OCI-LY1 (cell line): ENCODE results near the gene ZNF616.

Source experiments
- H2AFZ ChIP-seq: fragments of 200-600 bp; sonication (generic), shearing (Covaris generic); 2 replicates; pipeline ENCODE4 v1.6.0; 2014; ENCODE audit warnings: antibody characterized with exemption, mild to moderate bottlenecking, low read length
- H3F3A ChIP-seq: fragments of 200-600 bp; sonication (generic), shearing (Covaris generic); 2 replicates; pipeline ENCODE4 v1.6.0; 2014; ENCODE audit warnings: mild to moderate bottlenecking, antibody characterized with exemption, low read length, moderate library complexity; ENCODE audit not compliant: insufficient read depth
- H3K27ac ChIP-seq: fragments of 200-600 bp; sonication (generic); 2 replicates; pipeline ENCODE4 v1.5.1; 2014; ENCODE audit warnings: low read length, mixed run types, mild to moderate bottlenecking, low read depth; ENCODE audit not compliant: poor library complexity, severe bottlenecking
- H3K27me3 ChIP-seq: fragments of 200-600 bp; sonication (generic); 2 replicates; pipeline ENCODE4 v1.6.0; 2014; ENCODE audit warnings: antibody characterized with exemption, mild to moderate bottlenecking, low read length, moderate library complexity; ENCODE audit not compliant: insufficient read depth
- H3K36me3 ChIP-seq: fragments of 200-600 bp; sonication (generic); 2 replicates; pipeline ENCODE4 v1.6.1; 2014; ENCODE audit warnings: mild to moderate bottlenecking, antibody characterized with exemption, low read length, moderate library complexity, mixed read lengths; ENCODE audit not compliant: insufficient read depth
- H3K4me1 ChIP-seq: fragments of 200-600 bp; sonication (generic); 2 replicates; pipeline ENCODE4 v1.5.1; 2014; ENCODE audit warnings: mild to moderate bottlenecking, low read length, moderate library complexity; ENCODE audit not compliant: insufficient read depth, severe bottlenecking
- H3K4me2 ChIP-seq: fragments of 200-600 bp; sonication (generic), shearing (Covaris generic); 2 replicates; pipeline ENCODE4 v1.6.1; 2014; ENCODE audit warnings: low read length
- H3K4me3 ChIP-seq: fragments of 200-600 bp; sonication (generic); 2 replicates; pipeline ENCODE4 v1.5.1; 2014; ENCODE audit warnings: low read length, low read depth, mild to moderate bottlenecking, mixed read lengths; ENCODE audit not compliant: poor library complexity, severe bottlenecking
- H3K79me2 ChIP-seq: fragments of 200-600 bp; shearing (Covaris generic); 2 replicates; pipeline ENCODE4 v1.6.1; 2016; ENCODE audit warnings: mixed run types, low read length, mixed read lengths; ENCODE audit not compliant: insufficient read depth
- H3K9ac ChIP-seq: fragments of 200-600 bp; sonication (generic), shearing (Covaris generic); 2 replicates; pipeline ENCODE4 v1.6.1; 2014; ENCODE audit warnings: mild to moderate bottlenecking, low read length, mixed read lengths
- H3K9me2 ChIP-seq: fragments of 200-600 bp; sonication (generic), shearing (Covaris generic); 2 replicates; pipeline ENCODE4 v1.6.1; 2014; ENCODE audit warnings: low read depth, mild to moderate bottlenecking, low read length, mixed read lengths
- H3K9me3 ChIP-seq: fragments of 200-600 bp; shearing (Covaris generic); 2 replicates; pipeline ENCODE4 v1.6.1; 2014; ENCODE audit warnings: low read length, mixed read lengths
- H4K20me1 ChIP-seq: fragments of 200-600 bp; sonication (generic), shearing (Covaris generic); 2 replicates; pipeline ENCODE4 v1.6.0; 2016; ENCODE audit warnings: mild to moderate bottlenecking, low read length; ENCODE audit not compliant: insufficient read depth
- EZH2 ChIP-seq: fragments of 200-600 bp; sonication (generic), shearing (Covaris generic); IDR thresholded peaks from 2 replicates; pipeline ENCODE4 v1.8.0; 2017; ENCODE audit warnings: borderline replicate concordance, mixed run types, mild to moderate bottlenecking, antibody characterized with exemption, low read length, moderate library complexity, mixed read lengths
- TF ChIP-seq, protein P1 (sequence below): fragments of 200-600 bp; sonication (generic), shearing (Covaris generic); IDR thresholded peaks from 2 replicates; pipeline ENCODE4 v1.5.1; 2017; ENCODE audit warnings: mild to moderate bottlenecking, antibody characterized with exemption, low read length, moderate library complexity, mixed read lengths

Gene ZNF616

GRCh38 chr19:52095172-52096014 lies 44.3 kb downstream of the ZNF616 start, which contains the start of gene ZNF841:
Gene ZNF841, minus strand, starts transcription at chr19:52095765. Its CDS starts 10,964 bp downstream, at chr19:52084801.
- Histone ChIP-seq H3K27ac (no peak within 1 kb of the TSS), H3F3A (no peaks in the 10 kb centered on the region), H3K9ac (no peak within 1 kb of the TSS), H3K4me1 (no peaks in the 10 kb centered on the region), H3K79me2 (no peaks in the 10 kb centered on the region), H3K27me3 (no peaks in the 10 kb centered on the region), H3K36me3 (no peaks in the 10 kb centered on the region), H3K4me3 (no peak within 1 kb of the TSS), H3K4me2 (no peak within 1 kb of the TSS), H4K20me1 (no peaks in the 10 kb centered on the region), H3K9me3 (peaks cover 2% of the 10 kb centered on the region; the same call in 1 of the 2 replicates), H3K9me2 (no peaks in the 10 kb centered on the region), H2AFZ (no peak within 1 kb of the TSS)
- TF ChIP-seq, protein P1, sequence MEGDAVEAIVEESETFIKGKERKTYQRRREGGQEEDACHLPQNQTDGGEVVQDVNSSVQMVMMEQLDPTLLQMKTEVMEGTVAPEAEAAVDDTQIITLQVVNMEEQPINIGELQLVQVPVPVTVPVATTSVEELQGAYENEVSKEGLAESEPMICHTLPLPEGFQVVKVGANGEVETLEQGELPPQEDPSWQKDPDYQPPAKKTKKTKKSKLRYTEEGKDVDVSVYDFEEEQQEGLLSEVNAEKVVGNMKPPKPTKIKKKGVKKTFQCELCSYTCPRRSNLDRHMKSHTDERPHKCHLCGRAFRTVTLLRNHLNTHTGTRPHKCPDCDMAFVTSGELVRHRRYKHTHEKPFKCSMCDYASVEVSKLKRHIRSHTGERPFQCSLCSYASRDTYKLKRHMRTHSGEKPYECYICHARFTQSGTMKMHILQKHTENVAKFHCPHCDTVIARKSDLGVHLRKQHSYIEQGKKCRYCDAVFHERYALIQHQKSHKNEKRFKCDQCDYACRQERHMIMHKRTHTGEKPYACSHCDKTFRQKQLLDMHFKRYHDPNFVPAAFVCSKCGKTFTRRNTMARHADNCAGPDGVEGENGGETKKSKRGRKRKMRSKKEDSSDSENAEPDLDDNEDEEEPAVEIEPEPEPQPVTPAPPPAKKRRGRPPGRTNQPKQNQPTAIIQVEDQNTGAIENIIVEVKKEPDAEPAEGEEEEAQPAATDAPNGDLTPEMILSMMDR: no peak
- TF ChIP-seq EZH2: no peak

DNA sequence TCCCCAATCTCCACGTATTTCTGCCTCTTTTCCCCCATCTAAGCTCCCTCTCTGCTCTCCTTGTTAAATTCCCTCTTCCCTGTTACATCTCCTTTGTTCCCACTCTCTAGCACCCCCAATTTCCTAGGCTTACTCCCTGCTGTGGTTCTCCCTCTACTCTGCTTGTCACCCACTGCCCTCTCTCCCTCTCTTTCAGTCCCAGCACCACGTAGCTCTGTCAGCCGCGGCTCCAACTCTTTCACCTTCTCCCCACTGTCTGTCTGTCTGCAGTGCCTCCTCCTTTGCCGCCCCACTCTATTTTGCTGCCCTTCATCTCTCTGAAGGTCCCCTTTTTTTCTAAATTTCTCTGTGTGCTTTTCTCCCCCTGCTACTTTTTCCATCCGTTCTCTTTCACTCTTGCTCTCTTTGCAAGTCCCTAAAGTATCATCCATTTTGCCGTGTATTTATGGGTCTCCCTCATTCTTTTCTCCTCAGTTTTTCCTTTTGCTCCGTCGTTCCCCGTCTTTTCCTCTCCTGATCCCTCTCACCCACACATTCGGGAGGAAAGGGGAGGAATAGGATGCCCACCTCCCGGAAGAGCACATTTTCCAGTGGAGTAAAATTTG lies 45.1 kb downstream of the ZNF616 start:
- Histone ChIP-seq H2AFZ (no peak overlapping the region), H3K9me2 (no peaks in the 10 kb centered on the region), H3K4me3 (no peak overlapping the region), H4K20me1 (no peaks in the 10 kb centered on the region), H3K27me3 (no peaks in the 10 kb centered on the region), H3K4me1 (no peaks in the 10 kb centered on the region), H3K9ac (no peak overlapping the region), H3K36me3 (no peaks in the 10 kb centered on the region), H3K4me2 (no peak overlapping the region), H3K79me2 (no peaks in the 10 kb centered on the region), H3F3A (no peaks in the 10 kb centered on the region), H3K9me3 (peaks cover 2% of the 10 kb centered on the region; the same call in 1 of the 2 replicates), H3K27ac (no peak overlapping the region)
- no peak for TF ChIP-seq EZH2
- TF ChIP-seq, protein P1: no peak

DNA sequence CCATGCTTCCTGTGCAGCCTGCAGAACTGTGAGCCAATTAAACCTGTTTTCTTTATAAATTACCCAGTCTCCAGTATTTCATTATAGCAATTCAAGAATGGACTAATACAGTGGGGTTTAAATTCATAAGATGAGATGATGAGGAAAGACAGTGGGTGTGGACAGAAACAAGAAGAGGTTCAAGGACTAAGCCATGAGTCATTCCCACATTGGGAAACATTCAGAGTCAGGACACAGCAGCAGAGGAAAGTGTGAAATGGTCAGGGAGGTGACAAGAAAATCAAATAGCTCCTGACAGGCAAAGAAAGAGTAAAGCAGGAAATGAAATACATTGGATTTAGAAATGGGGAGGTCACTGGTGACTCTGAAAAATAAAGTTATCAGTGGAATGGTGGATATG lies 53.3 kb downstream of the ZNF616 start:
- Histone ChIP-seq H3K27me3 (no peaks in the 10 kb centered on the region), H3K9me3 (peaks cover 7% of the 10 kb centered on the region; the same call in 1 of the 2 replicates), H3K9ac (no peak overlapping the region), H4K20me1 (no peaks in the 10 kb centered on the region), H3K4me3 (no peak overlapping the region), H3K36me3 (no peaks in the 10 kb centered on the region), H3K27ac (no peak overlapping the region), H3K79me2 (no peaks in the 10 kb centered on the region), H3K9me2 (no peaks in the 10 kb centered on the region), H2AFZ (no peak overlapping the region), H3K4me2 (no peak overlapping the region), H3K4me1 (no peaks in the 10 kb centered on the region), H3F3A (no peaks in the 10 kb centered on the region)
- TF ChIP-seq, protein P1: no peak
- TF ChIP-seq EZH2: no peak
